A549 (cell line): Measurements from ENCODE around the gene WFS1. TPM values are rescaled to one million over a fixed set of nuclear protein-coding genes. Genes with fewer than 3 reads are reported as not detected.

ENCODE experiments used
- ATAC-seq, 2 experiments: fragments of 200-7000 bp in 1 of 2; fragments of >200 bp in 1 of 2; cut with Nextera tagmentation in 1 of 2; cut with Tn5 transposase in 1 of 2; 3 replicates each; pipeline versions ENCODE4 v1.8.0 to v1.9.1; 2018 to 2020; ENCODE audit warnings: mild to moderate bottlenecking in 1 of 2, moderate library complexity in 1 of 2
- CTCF ChIA-PET: fragments of 300-600 bp; sonication (Branson Sonifier 250); formaldehyde crosslinking; extraction: SDS; loops from one replicate; lab custom pipeline; 2021; ENCODE audit warnings: antibody characterized with exemption, inconsistent platforms; lab: Yijun Ruan, JAX
- POLR2A ChIA-PET: fragments of 350-600 bp; formaldehyde crosslinking; extraction: SDS; loops from one replicate; lab custom pipeline; 2021; ENCODE audit warnings: antibody characterized with exemption, inconsistent platforms; lab: Yijun Ruan, JAX
- DNase-seq, 2 experiments: peaks; one replicate each; pipeline versions ENCODE4 v3.0.0 to v3.0.0-alpha.2; 2011 to 2016; ENCODE audit warnings: low read depth in 1 of 2, low spot score in 1 of 2
- FAIRE-seq: peaks from 2 replicates; lab custom pipeline; 2011; peaks lifted over from hg19 to GRCh38; lab: Jason Lieb, UNC
- H3K27ac ChIP-seq, 2 experiments: fragments of >200 bp; sonication (Bioruptor Twin); formaldehyde crosslinking; 3 replicates each; pipeline ENCODE4 v1.5.1; 2016 to 2017
- H3K4me1 ChIP-seq: fragments of >200 bp; sonication (Bioruptor Twin); formaldehyde crosslinking; 3 replicates; pipeline ENCODE4 v1.6.1; 2016
- H3K4me2 ChIP-seq: fragments of >200 bp; sonication (Bioruptor Twin); formaldehyde crosslinking; 3 replicates; pipeline ENCODE4 v1.6.1; 2016
- H3K4me3 ChIP-seq: fragments of >200 bp; sonication (Bioruptor Twin); formaldehyde crosslinking; 3 replicates; pipeline ENCODE4 v1.5.1; 2016
- H3K9me3 ChIP-seq: fragments of >200 bp; sonication (Bioruptor Twin); formaldehyde crosslinking; 3 replicates; pipeline ENCODE4 v1.6.1; 2016
- CEBPB ChIP-seq, 2 experiments: fragments of >200 bp in 1 of 2; sonication (Bioruptor Twin) in 1 of 2; formaldehyde crosslinking in 1 of 2; IDR thresholded peaks; 2 replicates each; pipeline ENCODE4 v1.6.1; 2012 to 2016
- CHD2 ChIP-seq: fragments of 150-350 bp; IDR thresholded peaks from 2 replicates; pipeline ENCODE4 v1.6.1; 2014; ENCODE audit warnings: low read length; ENCODE audit not compliant: partially characterized antibody
- CHD4 ChIP-seq: fragments of 200-600 bp; sonication (generic); IDR thresholded peaks from 2 replicates; pipeline ENCODE4 v1.6.1; 2016; ENCODE audit warnings: antibody characterized with exemption, mild to moderate bottlenecking, borderline replicate concordance
- EHF ChIP-seq: fragments of 250-450 bp; sonication (Bioruptor Pico); IDR thresholded peaks from 2 replicates; pipeline ENCODE4 v1.5.0; 2020; ENCODE audit warnings: mild to moderate bottlenecking
- ELK1 ChIP-seq: fragments of 150-350 bp; IDR thresholded peaks from 2 replicates; pipeline ENCODE4 v1.6.1; 2014; ENCODE audit warnings: low read depth, mild to moderate bottlenecking, low read length
- EP300 ChIP-seq, 2 experiments: fragments of >200 bp; sonication (Bioruptor Twin); formaldehyde crosslinking; IDR thresholded peaks; 2 replicates in 1 of 2; 3 replicates in 1 of 2; pipeline ENCODE4 v1.6.1; 2016 to 2017
- ESRRA ChIP-seq: fragments of 150-350 bp; IDR thresholded peaks from 2 replicates; pipeline ENCODE4 v1.6.1; 2014; ENCODE audit warnings: mild to moderate bottlenecking, low read length, borderline replicate concordance
- FOSL2 ChIP-seq, 2 experiments: fragments of 450-650 bp in 1 of 2; fragments of >200 bp in 1 of 2; sonication (Bioruptor Twin) in 1 of 2; formaldehyde crosslinking; IDR thresholded peaks; 2 replicates each; pipeline versions ENCODE4 v1.5.0 to v1.6.1; 2016 to 2020; ENCODE audit warnings: mild to moderate bottlenecking in 1 of 2, moderate library complexity in 1 of 2
- FOXS1 ChIP-seq: fragments of 250-450 bp; sonication (Bioruptor Pico); IDR thresholded peaks from 2 replicates; pipeline ENCODE4 v1.5.0; 2020; ENCODE audit warnings: mild to moderate bottlenecking, moderate library complexity
- HDAC2 ChIP-seq: fragments of 200-600 bp; sonication (generic); IDR thresholded peaks from 2 replicates; pipeline ENCODE4 v1.6.1; 2016
- HES2 ChIP-seq: fragments of >200 bp; sonication (Bioruptor Twin); formaldehyde crosslinking; IDR thresholded peaks from 2 replicates; pipeline ENCODE4 v1.6.1; 2016
- HOXA7 ChIP-seq: fragments of 250-450 bp; sonication (Bioruptor Pico); IDR thresholded peaks from 2 replicates; pipeline ENCODE4 v1.5.0; 2020; ENCODE audit warnings: mild to moderate bottlenecking, moderate library complexity
- HOXB5 ChIP-seq: fragments of 250-450 bp; sonication (Bioruptor Pico); IDR thresholded peaks from 2 replicates; pipeline ENCODE4 v1.5.0; 2020; ENCODE audit warnings: mild to moderate bottlenecking, moderate library complexity
- JUNB ChIP-seq: fragments of >200 bp; sonication (Bioruptor Twin); formaldehyde crosslinking; IDR thresholded peaks from 2 replicates; pipeline ENCODE4 v1.6.1; 2016
- KDM5A ChIP-seq: fragments of 200-600 bp; sonication (generic); IDR thresholded peaks from 2 replicates; pipeline ENCODE4 v1.6.1; 2016; ENCODE audit warnings: antibody characterized with exemption, mild to moderate bottlenecking
- PHF8 ChIP-seq: fragments of 200-600 bp; sonication (generic); IDR thresholded peaks from 2 replicates; pipeline ENCODE4 v1.6.1; 2016; ENCODE audit warnings: low read depth, mild to moderate bottlenecking, antibody characterized with exemption, moderate library complexity, borderline replicate concordance
- RCOR1 ChIP-seq: fragments of 150-350 bp; IDR thresholded peaks from 2 replicates; pipeline ENCODE4 v1.6.1; 2014; ENCODE audit warnings: antibody characterized with exemption, low read length, low read depth
- SREBF2 ChIP-seq: fragments of 450-650 bp; IDR thresholded peaks from 2 replicates; pipeline ENCODE4 v1.6.1; 2014; ENCODE audit warnings: mild to moderate bottlenecking, moderate library complexity
- WGBS: methylation state at CpG from one replicate; pipeline ENCODE4 v1.1.6; 2017; ENCODE audit errors: missing lambda C conversion rate; 5-methylcytosine and 5-hydroxymethylcytosine counted together
- polyA plus RNA-seq, 4 experiments: library from polyadenylated mRNA; depleted of rRNA in 3 of 4; stranded (reverse); fragments of >200 nt; fragmentation: RNase III in 1 of 4; extraction: RNeasy Plus Mini Kit Qiagen cat#74134 plus additional on column Dnase treatment in 1 of 4; gene quantifications; 2 replicates in 3 of 4; 3 replicates in 1 of 4; pipeline ENCODE4 v1.2.3, GENCODE V29; 2011 to 2017

Gene WFS1
- polyA plus RNA-seq, 2 of the 4 experiments (the other 2 are of a cell fraction): 8.8 to 13.6 TPM

DNA sequence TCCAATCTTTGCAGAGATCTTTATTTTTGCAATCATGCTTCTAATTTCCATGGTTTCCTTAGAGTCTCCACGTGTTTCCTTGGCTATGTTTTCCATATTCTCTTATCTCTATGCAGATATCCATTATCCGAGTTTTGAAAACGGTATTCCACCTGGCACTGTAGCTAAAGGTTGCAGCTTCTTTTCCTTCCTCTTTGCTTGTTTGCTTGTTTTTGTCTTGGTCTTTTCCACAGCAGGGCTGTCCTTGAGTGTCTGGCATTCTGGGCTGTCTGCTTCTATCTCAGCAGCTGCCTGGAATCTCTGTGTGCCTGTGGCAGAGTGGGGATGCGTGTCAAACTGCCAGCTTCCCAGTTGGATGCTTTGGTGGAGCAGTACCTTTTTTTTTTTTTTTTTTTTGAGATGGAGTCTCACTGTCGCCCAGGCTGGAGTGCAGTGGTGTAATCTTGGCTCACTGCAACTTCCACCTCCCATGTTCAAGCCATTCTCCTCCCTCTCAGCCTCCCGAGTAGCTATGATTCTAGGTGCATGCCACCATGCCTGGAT lies 46.9 kb downstream of the WFS1 start:
- Histone ChIP-seq H3K4me1 (no peaks in the 10 kb centered on the region), H3K4me3 (no peak overlapping the region), H3K27ac (no peak overlapping the region), H3K4me2 (no peak overlapping the region), H3K9me3 (no peaks in the 10 kb centered on the region)
- TF ChIP-seq CEBPB (IDR thresholded peaks at IDR 0.05): no peak
- ATAC-seq (no peak), FAIRE-seq (no peak), DNase-seq (no peak)
- ChIA-PET POLR2A (no interaction called here), CTCF (interaction anchor here (1.1 to 3.6 kb wide), 4 partner anchors 10 to 65 kb away, joined by 4 to 15 read pairs (median 6); no protein-coding TSS in a partner anchor)
- 79% methylated on average over 6 of the region's 6 CpGs for WGBS

- FAIRE-seq (no peak), DNase-seq (no peak), ATAC-seq (no peak)
- no peak overlapping the region for H3K4me3 ChIP-seq
- WGBS: 82% methylated on average over 7 of the region's 12 CpGs
- H3K4me2 ChIP-seq: no peak overlapping the region
- H3K9me3 ChIP-seq: no peaks in the 10 kb centered on the region
- POLR2A ChIA-PET: no interaction called here
- H3K4me1 ChIP-seq: no peaks in the 10 kb centered on the region
- H3K27ac ChIP-seq: no peak overlapping the region
- CTCF ChIA-PET: interaction anchor here (1.6 to 6.0 kb wide), 3 partner anchors 9 to 68 kb away, joined by 5 to 28 read pairs (median 21); no protein-coding TSS in a partner anchor
- TF ChIP-seq CHD2 (no peak), JUNB (no peak), FOSL2 (IDR thresholded peaks at IDR 0.05) (no peak), FOSL2 (CRISPR knock-in tag; IDR thresholded peaks at IDR 0.05) (no peak), KDM5A (no peak), FOXS1 (CRISPR knock-in tag) (no peak), ELK1 (no peak), ESRRA (no peak), CHD4 (no peak), HDAC2 (no peak), EP300 (IDR thresholded peaks at IDR 0.05) (no peak), SREBF2 (no peak), EHF (CRISPR knock-in tag) (no peak), HOXA7 (no peak), HOXB5 (no peak)
Measured at GRCh38 chr4:6318206-6318605, 48.6 kb downstream of the WFS1 start.

DNA sequence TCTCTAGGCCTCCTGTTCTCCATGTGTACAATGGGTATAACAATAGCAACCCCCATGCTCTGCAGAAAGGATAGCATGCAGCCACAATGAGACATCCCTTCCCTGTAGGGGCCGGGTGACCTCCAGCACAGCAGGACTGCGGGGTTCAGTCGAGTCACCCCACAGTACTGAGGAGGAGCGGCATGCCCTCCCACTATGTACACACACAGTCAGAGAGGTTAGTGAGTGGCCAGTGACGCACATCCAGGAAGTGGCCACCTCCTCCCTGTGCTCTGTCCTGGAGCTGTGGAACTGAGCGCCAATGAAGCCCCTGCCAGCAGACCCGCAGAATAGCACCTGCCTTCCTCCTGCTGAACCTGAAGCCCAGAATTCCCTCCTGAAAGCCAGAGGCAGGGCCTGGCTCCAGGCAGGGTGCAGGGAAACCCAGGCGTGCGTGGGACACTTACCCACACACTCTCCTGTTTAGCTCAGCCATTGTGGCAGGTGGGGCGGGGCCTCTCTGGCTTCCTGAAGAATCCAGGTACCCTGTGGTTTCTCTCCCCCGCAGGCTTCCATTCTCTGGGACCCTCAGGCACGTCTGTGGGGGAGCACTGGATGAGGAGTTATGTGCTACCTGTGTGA lies 50.0 kb downstream of the WFS1 start:
- no peak for ATAC-seq
- DNase-seq: no peak
- ChIA-PET POLR2A (no interaction called here), CTCF (interaction anchor here (1.3 to 6.0 kb wide), 5 partner anchors 8 to 69 kb away, joined by 3 to 28 read pairs (median 5); no protein-coding TSS in a partner anchor)
- Histone ChIP-seq H3K4me3 (no peak overlapping the region), H3K4me2 (no peak overlapping the region), H3K27ac (no peak overlapping the region), H3K9me3 (no peaks in the 10 kb centered on the region), H3K4me1 (no peaks in the 10 kb centered on the region)
- no peak for TF ChIP-seq HES2
- no peak for FAIRE-seq
- 79% methylated on average over 10 of the region's 12 CpGs for WGBS

DNA sequence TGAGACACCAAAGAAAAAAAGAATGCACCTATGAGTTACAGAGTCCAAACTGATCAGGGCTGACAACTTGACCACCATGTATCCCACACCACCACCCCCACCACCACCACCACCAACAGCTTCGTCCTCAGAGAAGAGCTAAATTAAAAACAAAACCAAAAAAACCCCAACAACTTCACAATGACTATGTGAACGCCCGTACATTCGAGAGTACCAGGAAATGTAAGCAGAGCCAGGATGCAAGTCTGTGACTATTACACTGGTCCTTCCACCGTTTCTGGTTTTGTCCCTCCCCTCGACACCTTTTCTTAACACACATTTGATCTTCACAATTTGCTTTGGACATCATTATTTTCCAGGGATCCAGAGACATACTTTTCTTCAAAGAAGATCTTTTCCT lies 51.0 kb downstream of the WFS1 start:
- Histone ChIP-seq H3K27ac (no peak overlapping the region), H3K4me2 (no peak overlapping the region), H3K4me1 (no peaks in the 10 kb centered on the region), H3K9me3 (no peaks in the 10 kb centered on the region), H3K4me3 (no peak overlapping the region)
- ATAC-seq (no peak), DNase-seq (no peak), FAIRE-seq (no peak)
- TF ChIP-seq PHF8: no peak
- TF ChIP-seq RCOR1: no peak
- TF ChIP-seq EHF (CRISPR knock-in tag): no peak
- WGBS: 89% methylated on average over 6 of the region's 6 CpGs
- CTCF ChIA-PET: interaction anchor here (1.6 to 6.0 kb wide), 3 partner anchors 11 to 70 kb away, joined by 5 to 28 read pairs (median 21); no protein-coding TSS in a partner anchor
- POLR2A ChIA-PET: no interaction called here
